Posterior vena cava (tissue), 2 donors: Measurements from ENCODE around the gene YDJC. TPM values are rescaled to one million over a fixed set of nuclear protein-coding genes. Genes with fewer than 3 reads are reported as not detected.

Experiments
- DNase-seq: peaks from one replicate; pipeline ENCODE4 v3.0.0-alpha.2; 2020; ENCODE audit warnings: low spot score
- intact Hi-C, 2 donors: fragments of 100-400 bp; cut with DNase I; formaldehyde crosslinking; loops; one replicate each; pipeline versions ENCODE4 v1.14.1 to v1.14.2; 2022 to 2023
- total RNA-seq, 2 donors: library from RNA; stranded (reverse); fragmentation: NEBNext Ultra II Directional; extraction: Animal tissue kit (Norgen Biotek cat#: 25700); gene quantifications; one replicate each; pipeline ENCODE4 v1.2.1, GENCODE V29; 2021
- donor health status: DM: yes; HTN: yes; CAD: no.
- donor health status: DM: yes; HTN: yes; CAD: no.

YDJC gene
- total RNA-seq, 2 donors from 2014 or later: 7.1 to 8.5 TPM

GRCh38 chr22:21635771-21636510 lies 6.1 kb upstream of the YDJC start:
- DNase-seq: no peak
- intact Hi-C loops: loop anchor here in 1 of 2 donors (2.0 kb wide), 1 partner anchor 559 kb away; no protein-coding TSS in a partner anchor

GRCh38 chr22:21634844-21635243 lies 5.0 kb upstream of the YDJC start:
- intact Hi-C loops: loop anchor here in 1 of 2 donors (5.0 kb wide), 1 partner anchor 63 kb away; no protein-coding TSS in a partner anchor
- DNase-seq: no peak

GRCh38 chr22:21634081-21634480 lies 4.3 kb upstream of the YDJC start:
- DNase-seq: no peak
- intact Hi-C loops: loop anchor here in 1 of 2 donors (5.0 kb wide), 1 partner anchor 62 kb away; no protein-coding TSS in a partner anchor

GRCh38 chr22:21633481-21633880 lies 3.7 kb upstream of the YDJC start:
- intact Hi-C loops: loop anchor here in 1 of 2 donors (5.0 kb wide), 1 partner anchor 61 kb away; no protein-coding TSS in a partner anchor
- no peak for DNase-seq

DNA sequence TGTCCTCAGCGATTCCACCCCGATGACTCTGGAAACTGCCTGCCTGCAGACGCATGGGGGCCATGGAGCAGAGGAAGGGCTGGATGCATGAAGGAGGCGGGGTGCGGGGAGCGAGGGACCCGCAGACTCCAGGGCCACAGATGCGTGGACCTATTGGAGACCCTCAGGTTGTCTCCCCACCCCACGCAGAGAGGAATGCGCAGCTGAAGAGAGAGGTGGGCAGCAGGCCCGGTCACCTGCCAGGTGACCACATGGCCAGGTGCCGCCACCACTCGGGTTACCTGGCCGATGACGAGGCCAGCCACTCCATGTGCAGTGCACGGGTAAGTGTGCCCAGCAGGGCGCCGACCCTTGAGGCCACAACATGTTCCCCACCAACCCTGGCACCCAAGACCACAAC lies 3.1 kb upstream of the YDJC start:
- DNase-seq: no peak
- intact Hi-C loops: loop anchor here in 1 of 2 donors (5.0 kb wide), 1 partner anchor 61 kb away; no protein-coding TSS in a partner anchor

DNA sequence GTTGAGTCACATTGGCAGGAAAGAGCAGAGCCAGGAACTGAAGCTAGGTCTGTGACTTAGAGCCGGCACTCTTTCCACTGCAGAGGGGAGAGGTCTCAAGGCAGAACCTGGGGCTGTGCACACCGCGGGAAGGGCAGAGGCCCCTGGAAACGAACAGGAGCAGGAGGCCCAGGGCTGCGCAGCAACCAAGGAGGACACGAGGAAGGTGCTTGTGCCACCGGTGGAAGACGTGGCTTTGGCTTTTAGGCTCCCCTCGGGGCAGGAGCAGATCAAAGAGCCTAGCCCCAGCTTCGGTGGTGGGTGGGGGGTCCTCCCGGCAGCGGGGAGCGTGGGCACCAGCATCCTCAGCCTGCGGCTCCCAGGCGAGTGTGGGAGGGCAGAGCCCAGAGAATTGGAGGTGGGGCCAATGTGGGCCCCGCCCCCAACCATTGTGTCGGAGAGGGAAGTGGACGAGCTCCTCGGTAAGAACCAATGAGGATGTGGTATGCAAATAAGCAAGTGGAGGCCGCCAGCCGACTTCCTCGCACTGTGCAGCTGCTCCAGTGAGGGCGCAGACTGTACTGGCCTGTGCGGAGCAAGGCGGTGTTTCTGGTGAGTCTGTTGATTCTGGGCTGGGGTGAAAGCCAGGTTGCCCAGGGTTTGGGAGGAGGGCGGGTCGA lies 2.5 kb upstream of the YDJC start, which contains the start of gene CCDC116:
CCDC116 (plus strand) TSS at position 524 of the 659 bp plus-strand sequence. CDS start 422 bp downstream, outside the sequence.
- intact Hi-C loops: loop anchor here in 1 of 2 donors (5.0 kb wide), 1 partner anchor 60 kb away; no protein-coding TSS in a partner anchor
- peak; percentile 87 for DNase-seq

- DNase-seq: no peak
- intact Hi-C loops: loop anchor here in 1 of 2 donors (5.0 kb wide), 1 partner anchor 59 kb away; no protein-coding TSS in a partner anchor
Observed at GRCh38 chr22:21631025-21631424, 1.2 kb upstream of the YDJC start.

DNA sequence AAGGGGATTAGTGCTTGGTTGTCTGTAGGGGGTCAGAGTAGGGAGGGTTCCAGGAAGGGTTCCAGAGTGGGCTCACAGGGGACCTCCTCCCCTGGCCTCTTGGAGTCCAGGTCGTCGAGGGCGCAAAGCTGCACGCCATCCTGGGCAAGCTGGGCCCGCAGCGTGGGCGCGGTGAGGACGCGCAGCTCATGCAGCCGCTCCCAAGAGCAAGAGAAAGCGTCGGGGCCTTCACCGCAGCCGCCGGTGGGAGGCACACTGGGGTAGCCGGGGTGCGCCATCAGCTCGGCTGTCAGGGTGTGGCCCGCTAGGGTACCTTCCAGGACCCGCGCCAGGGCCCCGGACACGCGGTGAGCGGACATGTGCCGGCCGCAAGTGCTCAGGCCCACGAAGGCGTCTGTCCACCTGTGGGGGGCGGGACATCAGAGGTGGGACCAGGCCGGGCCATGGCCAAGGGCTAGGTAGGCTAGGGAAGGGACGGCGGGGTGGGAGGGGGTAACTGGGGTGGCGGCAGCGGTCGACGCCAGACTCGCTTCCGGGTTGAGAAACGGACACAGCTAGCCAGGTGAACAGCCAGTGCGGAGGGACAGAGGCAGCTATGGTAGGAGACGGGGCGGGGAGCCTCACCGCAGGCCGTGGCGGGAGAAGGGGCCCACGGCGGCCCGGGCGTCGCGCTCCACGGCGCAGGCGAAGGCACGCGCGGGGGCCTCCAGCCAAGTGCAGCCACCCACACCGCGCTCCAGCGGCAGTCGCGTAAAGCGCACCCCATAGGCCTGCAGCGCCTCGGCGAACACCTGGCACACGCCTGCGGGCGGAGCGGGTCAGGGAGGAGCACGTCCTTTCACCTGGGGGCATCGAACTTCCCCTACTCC lies 1.2 kb downstream of the YDJC start:
- intact Hi-C loops: loop anchor here in 1 of 2 donors (5.0 kb wide), 1 partner anchor 61 kb away; the partner anchor contains the start of gene UBE2L3
- no peak for DNase-seq

- intact Hi-C loops: loop anchor here in 1 of 2 donors (5.0 kb wide), 1 partner anchor 60 kb away; the partner anchor contains the start of gene UBE2L3
- DNase-seq: no peak
Observed at GRCh38 chr22:21626735-21627469, 2.9 kb downstream of the YDJC start.

GRCh38 chr22:21626073-21626734 lies 3.6 kb downstream of the YDJC start:
- no peak for DNase-seq
- intact Hi-C loops: loop anchor here in 1 of 2 donors (5.0 kb wide), 1 partner anchor 59 kb away; the partner anchor contains the start of gene UBE2L3

DNA sequence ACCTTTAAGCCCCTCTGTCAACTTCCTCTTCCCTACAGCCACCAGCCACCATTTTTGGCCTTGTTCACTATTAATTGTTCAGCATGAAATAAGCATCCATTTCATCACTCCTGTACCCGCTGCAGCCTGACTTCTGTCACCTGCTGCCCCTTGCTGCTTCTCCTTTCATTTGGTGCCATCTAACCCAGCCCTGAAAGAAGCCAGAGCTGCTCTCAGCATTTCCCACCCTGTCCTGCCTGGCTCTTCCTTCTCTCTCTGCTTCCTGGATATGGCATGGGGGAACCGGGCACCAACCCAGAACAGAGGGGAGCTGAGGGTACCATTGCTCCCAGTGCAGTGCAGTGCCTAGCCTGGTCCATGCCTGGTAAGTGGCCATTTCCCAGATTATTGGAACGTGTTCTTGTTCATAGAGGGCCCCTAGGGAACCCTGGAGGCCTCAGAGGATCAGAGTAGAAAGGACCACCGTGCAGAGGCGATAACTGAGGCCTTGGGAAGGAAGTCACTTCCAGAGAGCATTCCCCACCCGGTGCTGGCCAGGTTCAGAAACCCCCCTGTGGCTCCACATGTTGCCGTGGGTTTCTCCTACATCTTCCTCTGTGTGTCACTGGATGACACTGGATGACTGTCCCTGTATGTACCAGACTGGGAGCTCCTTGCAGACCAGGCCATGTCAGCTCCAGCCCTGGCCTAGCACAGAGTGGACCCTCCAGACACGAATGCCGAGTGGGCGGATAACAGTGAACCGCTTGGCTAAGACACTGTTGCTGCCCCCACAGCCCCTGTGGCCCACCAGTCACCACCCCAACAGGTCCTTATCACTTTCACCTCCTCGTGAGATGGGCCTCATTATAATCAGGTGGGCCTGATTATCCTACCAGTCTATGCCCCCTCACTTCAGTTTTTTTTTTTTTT lies 4.7 kb downstream of the YDJC start:
- DNase-seq: no peak
- intact Hi-C loops: loop anchor here in 1 of 2 donors (5.0 kb wide), 1 partner anchor 58 kb away; the partner anchor contains the start of gene UBE2L3

- DNase-seq: no peak
- intact Hi-C loops: no loop called here
Observed at GRCh38 chr22:21624120-21624879, 5.5 kb downstream of the YDJC start.

DNA sequence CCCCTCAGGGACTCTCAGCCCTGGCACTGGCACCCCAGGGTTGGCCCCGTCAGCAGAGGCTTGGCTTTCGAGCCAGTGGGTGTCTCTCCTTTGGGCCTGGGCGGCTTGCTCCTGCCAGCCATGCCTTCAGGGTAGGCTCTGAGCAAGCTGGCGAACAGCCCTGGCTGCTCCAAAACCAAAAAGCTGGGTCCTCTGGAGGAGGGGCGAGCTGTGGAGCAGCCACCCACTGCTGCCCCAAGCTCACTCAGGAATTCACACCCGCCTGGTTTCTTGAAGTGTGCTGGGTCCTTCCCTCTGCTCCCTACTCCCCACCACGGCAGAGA lies 6.2 kb downstream of the YDJC start:
- DNase-seq: no peak
- intact Hi-C loops: no loop called here

GRCh38 chr22:21622919-21623647 lies 6.7 kb downstream of the YDJC start:
- intact Hi-C loops: no loop called here
- no peak for DNase-seq
